ENCODE data around the gene HDGF. TPM values are rescaled to one million over a fixed set of nuclear protein-coding genes. Genes with fewer than 3 reads are reported as not detected.

The HDGF gene
- total and polyA plus RNA-seq, 2 experiments from 2014 or later = 106 to 251 TPM

DNA sequence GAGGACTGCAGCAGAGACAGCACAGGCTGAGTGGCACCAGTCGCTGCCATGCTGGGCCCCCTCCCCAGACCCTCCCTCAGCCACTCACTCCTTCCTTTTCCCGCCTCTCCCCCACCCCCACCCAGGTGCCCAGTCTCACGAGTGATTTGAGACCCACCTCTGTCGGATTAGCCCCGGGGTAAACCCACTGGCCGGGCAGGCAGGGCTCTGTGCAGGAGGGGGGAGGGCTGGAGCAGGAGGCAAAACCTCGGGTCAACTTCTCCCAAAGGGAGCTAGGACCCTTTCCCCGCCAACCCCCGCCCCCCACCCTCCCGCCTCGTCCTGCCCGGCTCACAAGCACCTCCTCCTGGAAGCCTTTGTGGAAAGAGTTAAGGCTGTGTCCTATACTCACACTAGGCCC lies 7.1 kb downstream of the HDGF start:
- H3K36me3 ChIP-seq (ENCODE audit: insufficient read depth) = peaks cover 5% of the 10 kb centered on the region; the same call in 1 of the 2 replicates
- no peak overlapping the region; the same call in 2 of the 3 replicates for H3K4me3 Mint-ChIP-seq
- ATAC-seq = no peak

More for the DNA sequence above, 7.1 kb downstream of the HDGF start:
- no peak overlapping the region for H2AFZ ChIP-seq
- Mint-ChIP-seq H3K9me3 (no peaks in the 10 kb centered on the region; the same call in 1 of the 3 replicates), H3K36me3 (ENCODE audit: low read depth) (peaks cover 51% of the 10 kb centered on the region), H3K27me3 (ENCODE audit: insufficient read depth, low read depth, poor library complexity) (peaks cover 33% of the 10 kb centered on the region), H3K27ac (peak overlapping the region; percentile 100; the same call in 1 of the 2 replicates), H3K4me1 (peaks cover 57% of the 10 kb centered on the region)
- H3K9me2 ChIP-seq (ENCODE audit: insufficient read depth) = no peaks in the 10 kb centered on the region
- peaks cover 59% of the 10 kb centered on the region for H3K4me1 ChIP-seq (ENCODE audit: insufficient read depth)
- TF ChIP-seq, protein P1, sequence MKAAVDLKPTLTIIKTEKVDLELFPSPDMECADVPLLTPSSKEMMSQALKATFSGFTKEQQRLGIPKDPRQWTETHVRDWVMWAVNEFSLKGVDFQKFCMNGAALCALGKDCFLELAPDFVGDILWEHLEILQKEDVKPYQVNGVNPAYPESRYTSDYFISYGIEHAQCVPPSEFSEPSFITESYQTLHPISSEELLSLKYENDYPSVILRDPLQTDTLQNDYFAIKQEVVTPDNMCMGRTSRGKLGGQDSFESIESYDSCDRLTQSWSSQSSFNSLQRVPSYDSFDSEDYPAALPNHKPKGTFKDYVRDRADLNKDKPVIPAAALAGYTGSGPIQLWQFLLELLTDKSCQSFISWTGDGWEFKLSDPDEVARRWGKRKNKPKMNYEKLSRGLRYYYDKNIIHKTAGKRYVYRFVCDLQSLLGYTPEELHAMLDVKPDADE (IDR thresholded peaks at IDR 0.05) = no peak
- TF ChIP-seq JUNB (IDR thresholded peaks at IDR 0.05; ENCODE audit: unreplicated experiment) = no peak
- TF ChIP-seq, protein P2, sequence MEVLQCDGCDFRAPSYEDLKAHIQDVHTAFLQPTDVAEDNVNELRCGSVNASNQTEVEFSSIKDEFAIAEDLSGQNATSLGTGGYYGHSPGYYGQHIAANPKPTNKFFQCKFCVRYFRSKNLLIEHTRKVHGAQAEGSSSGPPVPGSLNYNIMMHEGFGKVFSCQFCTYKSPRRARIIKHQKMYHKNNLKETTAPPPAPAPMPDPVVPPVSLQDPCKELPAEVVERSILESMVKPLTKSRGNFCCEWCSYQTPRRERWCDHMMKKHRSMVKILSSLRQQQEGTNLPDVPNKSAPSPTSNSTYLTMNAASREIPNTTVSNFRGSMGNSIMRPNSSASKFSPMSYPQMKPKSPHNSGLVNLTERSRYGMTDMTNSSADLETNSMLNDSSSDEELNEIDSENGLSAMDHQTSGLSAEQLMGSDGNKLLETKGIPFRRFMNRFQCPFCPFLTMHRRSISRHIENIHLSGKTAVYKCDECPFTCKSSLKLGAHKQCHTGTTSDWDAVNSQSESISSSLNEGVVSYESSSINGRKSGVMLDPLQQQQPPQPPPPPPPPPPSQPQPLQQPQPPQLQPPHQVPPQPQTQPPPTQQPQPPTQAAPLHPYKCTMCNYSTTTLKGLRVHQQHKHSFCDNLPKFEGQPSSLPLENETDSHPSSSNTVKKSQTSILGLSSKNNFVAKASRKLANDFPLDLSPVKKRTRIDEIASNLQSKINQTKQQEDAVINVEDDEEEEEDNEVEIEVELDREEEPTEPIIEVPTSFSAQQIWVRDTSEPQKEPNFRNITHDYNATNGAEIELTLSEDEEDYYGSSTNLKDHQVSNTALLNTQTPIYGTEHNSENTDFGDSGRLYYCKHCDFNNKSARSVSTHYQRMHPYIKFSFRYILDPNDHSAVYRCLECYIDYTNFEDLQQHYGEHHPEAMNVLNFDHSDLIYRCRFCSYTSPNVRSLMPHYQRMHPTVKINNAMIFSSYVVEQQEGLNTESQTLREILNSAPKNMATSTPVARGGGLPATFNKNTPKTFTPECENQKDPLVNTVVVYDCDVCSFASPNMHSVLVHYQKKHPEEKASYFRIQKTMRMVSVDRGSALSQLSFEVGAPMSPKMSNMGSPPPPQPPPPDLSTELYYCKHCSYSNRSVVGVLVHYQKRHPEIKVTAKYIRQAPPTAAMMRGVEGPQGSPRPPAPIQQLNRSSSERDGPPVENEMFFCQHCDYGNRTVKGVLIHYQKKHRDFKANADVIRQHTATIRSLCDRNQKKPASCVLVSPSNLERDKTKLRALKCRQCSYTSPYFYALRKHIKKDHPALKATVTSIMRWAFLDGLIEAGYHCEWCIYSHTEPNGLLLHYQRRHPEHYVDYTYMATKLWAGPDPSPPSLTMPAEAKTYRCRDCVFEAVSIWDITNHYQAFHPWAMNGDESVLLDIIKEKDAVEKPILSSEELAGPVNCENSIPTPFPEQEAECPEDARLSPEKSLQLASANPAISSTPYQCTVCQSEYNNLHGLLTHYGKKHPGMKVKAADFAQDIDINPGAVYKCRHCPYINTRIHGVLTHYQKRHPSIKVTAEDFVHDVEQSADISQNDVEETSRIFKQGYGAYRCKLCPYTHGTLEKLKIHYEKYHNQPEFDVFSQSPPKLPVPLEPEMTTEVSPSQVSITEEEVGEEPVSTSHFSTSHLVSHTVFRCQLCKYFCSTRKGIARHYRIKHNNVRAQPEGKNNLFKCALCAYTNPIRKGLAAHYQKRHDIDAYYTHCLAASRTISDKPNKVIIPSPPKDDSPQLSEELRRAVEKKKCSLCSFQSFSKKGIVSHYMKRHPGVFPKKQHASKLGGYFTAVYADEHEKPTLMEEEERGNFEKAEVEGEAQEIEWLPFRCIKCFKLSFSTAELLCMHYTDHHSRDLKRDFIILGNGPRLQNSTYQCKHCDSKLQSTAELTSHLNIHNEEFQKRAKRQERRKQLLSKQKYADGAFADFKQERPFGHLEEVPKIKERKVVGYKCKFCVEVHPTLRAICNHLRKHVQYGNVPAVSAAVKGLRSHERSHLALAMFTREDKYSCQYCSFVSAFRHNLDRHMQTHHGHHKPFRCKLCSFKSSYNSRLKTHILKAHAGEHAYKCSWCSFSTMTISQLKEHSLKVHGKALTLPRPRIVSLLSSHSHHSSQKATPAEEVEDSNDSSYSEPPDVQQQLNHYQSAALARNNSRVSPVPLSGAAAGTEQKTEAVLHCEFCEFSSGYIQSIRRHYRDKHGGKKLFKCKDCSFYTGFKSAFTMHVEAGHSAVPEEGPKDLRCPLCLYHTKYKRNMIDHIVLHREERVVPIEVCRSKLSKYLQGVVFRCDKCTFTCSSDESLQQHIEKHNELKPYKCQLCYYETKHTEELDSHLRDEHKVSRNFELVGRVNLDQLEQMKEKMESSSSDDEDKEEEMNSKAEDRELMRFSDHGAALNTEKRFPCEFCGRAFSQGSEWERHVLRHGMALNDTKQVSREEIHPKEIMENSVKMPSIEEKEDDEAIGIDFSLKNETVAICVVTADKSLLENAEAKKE (CRISPR knock-in tag; IDR thresholded peaks at IDR 0.05) = no peak
- no peak for TF ChIP-seq NANOG (IDR thresholded peaks at IDR 0.05; ENCODE audit: borderline replicate concordance)
- no peak for TF ChIP-seq ZNF114 (CRISPR knock-in tag; IDR thresholded peaks at IDR 0.05)
- TF ChIP-seq, protein P3, sequence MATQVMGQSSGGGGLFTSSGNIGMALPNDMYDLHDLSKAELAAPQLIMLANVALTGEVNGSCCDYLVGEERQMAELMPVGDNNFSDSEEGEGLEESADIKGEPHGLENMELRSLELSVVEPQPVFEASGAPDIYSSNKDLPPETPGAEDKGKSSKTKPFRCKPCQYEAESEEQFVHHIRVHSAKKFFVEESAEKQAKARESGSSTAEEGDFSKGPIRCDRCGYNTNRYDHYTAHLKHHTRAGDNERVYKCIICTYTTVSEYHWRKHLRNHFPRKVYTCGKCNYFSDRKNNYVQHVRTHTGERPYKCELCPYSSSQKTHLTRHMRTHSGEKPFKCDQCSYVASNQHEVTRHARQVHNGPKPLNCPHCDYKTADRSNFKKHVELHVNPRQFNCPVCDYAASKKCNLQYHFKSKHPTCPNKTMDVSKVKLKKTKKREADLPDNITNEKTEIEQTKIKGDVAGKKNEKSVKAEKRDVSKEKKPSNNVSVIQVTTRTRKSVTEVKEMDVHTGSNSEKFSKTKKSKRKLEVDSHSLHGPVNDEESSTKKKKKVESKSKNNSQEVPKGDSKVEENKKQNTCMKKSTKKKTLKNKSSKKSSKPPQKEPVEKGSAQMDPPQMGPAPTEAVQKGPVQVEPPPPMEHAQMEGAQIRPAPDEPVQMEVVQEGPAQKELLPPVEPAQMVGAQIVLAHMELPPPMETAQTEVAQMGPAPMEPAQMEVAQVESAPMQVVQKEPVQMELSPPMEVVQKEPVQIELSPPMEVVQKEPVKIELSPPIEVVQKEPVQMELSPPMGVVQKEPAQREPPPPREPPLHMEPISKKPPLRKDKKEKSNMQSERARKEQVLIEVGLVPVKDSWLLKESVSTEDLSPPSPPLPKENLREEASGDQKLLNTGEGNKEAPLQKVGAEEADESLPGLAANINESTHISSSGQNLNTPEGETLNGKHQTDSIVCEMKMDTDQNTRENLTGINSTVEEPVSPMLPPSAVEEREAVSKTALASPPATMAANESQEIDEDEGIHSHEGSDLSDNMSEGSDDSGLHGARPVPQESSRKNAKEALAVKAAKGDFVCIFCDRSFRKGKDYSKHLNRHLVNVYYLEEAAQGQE (IDR thresholded peaks at IDR 0.05; ENCODE audit: unreplicated experiment) = no peak
- TF ChIP-seq, protein P4, sequence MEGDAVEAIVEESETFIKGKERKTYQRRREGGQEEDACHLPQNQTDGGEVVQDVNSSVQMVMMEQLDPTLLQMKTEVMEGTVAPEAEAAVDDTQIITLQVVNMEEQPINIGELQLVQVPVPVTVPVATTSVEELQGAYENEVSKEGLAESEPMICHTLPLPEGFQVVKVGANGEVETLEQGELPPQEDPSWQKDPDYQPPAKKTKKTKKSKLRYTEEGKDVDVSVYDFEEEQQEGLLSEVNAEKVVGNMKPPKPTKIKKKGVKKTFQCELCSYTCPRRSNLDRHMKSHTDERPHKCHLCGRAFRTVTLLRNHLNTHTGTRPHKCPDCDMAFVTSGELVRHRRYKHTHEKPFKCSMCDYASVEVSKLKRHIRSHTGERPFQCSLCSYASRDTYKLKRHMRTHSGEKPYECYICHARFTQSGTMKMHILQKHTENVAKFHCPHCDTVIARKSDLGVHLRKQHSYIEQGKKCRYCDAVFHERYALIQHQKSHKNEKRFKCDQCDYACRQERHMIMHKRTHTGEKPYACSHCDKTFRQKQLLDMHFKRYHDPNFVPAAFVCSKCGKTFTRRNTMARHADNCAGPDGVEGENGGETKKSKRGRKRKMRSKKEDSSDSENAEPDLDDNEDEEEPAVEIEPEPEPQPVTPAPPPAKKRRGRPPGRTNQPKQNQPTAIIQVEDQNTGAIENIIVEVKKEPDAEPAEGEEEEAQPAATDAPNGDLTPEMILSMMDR (conservative IDR thresholded peaks at IDR 0.05; ENCODE audit: low read depth in 2 of 2) = no peak
- TF ChIP-seq EZH2phosphoT487 (IDR thresholded peaks at IDR 0.05; ENCODE audit: unreplicated experiment) = no peak
- TF ChIP-seq EZH2 (IDR thresholded peaks at IDR 0.05; ENCODE audit: low read depth, unreplicated experiment) = no peak
- no peak for TF ChIP-seq POLR2AphosphoS5 (IDR thresholded peaks at IDR 0.05; ENCODE audit: low read depth)
- TF ChIP-seq STAT1 (IDR thresholded peaks at IDR 0.05; ENCODE audit: unreplicated experiment) = no peak
- no peak for TF ChIP-seq ZNF331 (CRISPR knock-in tag; IDR thresholded peaks at IDR 0.05; ENCODE audit: low read depth)
- no peak overlapping the region for H3K4me2 ChIP-seq
- H3K79me2 ChIP-seq (replicated peaks; ENCODE audit: insufficient read depth) = peaks cover 50% of the 10 kb centered on the region
- peaks cover 44% of the 10 kb centered on the region for H3F3A ChIP-seq (replicated peaks; ENCODE audit: low read depth)
- H3K27me3 ChIP-seq (ENCODE audit: insufficient read depth) = no peaks in the 10 kb centered on the region
- H4K20me1 ChIP-seq (replicated peaks; ENCODE audit: insufficient read depth) = peaks cover 13% of the 10 kb centered on the region
- H3K4me3 ChIP-seq = no peak overlapping the region
- peak overlapping the region; percentile 85; the same call in 1 of the 2 replicates for H3K27ac ChIP-seq (ENCODE audit: low read depth)
- no peak for DNase-seq (ENCODE audit: low spot score)

Data from GM23338 (cell line).